ENCODE measurements around the gene ANO9. TPM values are rescaled to one million over a fixed set of nuclear protein-coding genes. Genes with fewer than 3 reads are reported as not detected.
A peak's percentile ranks its signal among the peaks of the same experiment; 100 is the strongest.

ANO9 gene
- total RNA-seq, 1 experiment from 2014 or later: 16.6 TPM

DNA sequence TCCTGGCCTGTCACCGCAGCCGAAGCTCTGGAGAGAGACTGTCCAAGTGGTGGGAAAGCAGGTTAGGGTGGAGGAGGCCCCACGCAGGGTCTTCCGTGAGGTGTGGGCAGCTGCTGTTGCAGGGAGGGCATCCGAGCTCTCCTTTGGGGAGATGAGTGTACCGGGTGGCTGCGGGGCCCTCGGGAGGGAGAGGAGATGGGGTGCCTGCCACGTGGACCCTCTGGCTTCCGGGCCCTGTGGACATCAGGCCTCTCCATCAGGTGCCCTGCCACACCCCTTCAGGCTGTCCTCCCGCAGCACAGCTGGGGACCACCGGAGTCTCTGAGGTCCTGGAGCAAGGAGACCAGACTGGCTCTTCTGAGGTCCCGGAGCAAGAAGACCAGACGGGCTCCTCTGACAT, 9.9 kb upstream of the ANO9 start:
- ATAC-seq (no peak), DNase-seq (no peak)
- Histone ChIP-seq H3K79me2 (ENCODE audit: low read length) (peaks cover 68% of the 10 kb centered on the region), H3K36me3 (ENCODE audit: low read depth, low read length) (0 out of 2 replicates have a peak, but pooled peaks cover 2% of the 10 kb centered on the region), H3K27me3 (ENCODE audit: low read length) (no peaks in the 10 kb centered on the region), H2AFZ (ENCODE audit: low read length) (no peak overlapping the region), H3K27ac (ENCODE audit: low read length) (no peak overlapping the region), H3K4me2 (ENCODE audit: low read length) (peak overlapping the region; percentile 98), H3F3A (ENCODE audit: low read length, unreplicated experiment) (no peaks in the 10 kb centered on the region), H3K4me1 (ENCODE audit: insufficient read depth, low read length) (peaks cover 20% of the 10 kb centered on the region), H3K9me3 (ENCODE audit: low read length) (no peaks in the 10 kb centered on the region), H3K9me2 (replicated peaks; ENCODE audit: low read length) (no peaks in the 10 kb centered on the region), H3K4me3 (ENCODE audit: low read length) (peak overlapping the region; percentile 79), H3K9ac (ENCODE audit: low read length) (peak overlapping the region; percentile 83; the same call in 1 of the 2 replicates), H4K20me1 (ENCODE audit: low read length) (peaks cover 4% of the 10 kb centered on the region; the same call in 1 of the 2 replicates)
- intact Hi-C loops (cut with micrococcal nuclease): loop anchor here (2.0 kb wide), 1 partner anchor 55 kb away; the partner anchor contains the start of gene RNH1
- POLR2A ChIA-PET (ENCODE audit: unreplicated experiment): no interaction called here
- no TSS peak for BruUV-seq (replicated peaks)
- CTCF ChIA-PET: no interaction called here
- TF ChIP-seq EZH2 (IDR thresholded peaks at IDR 0.05; ENCODE audit: low read length, unreplicated experiment) (no peak), EZH2phosphoT487 (IDR thresholded peaks at IDR 0.05; ENCODE audit: borderline replicate concordance, low read length) (no peak)
- TF ChIP-seq, protein P1, sequence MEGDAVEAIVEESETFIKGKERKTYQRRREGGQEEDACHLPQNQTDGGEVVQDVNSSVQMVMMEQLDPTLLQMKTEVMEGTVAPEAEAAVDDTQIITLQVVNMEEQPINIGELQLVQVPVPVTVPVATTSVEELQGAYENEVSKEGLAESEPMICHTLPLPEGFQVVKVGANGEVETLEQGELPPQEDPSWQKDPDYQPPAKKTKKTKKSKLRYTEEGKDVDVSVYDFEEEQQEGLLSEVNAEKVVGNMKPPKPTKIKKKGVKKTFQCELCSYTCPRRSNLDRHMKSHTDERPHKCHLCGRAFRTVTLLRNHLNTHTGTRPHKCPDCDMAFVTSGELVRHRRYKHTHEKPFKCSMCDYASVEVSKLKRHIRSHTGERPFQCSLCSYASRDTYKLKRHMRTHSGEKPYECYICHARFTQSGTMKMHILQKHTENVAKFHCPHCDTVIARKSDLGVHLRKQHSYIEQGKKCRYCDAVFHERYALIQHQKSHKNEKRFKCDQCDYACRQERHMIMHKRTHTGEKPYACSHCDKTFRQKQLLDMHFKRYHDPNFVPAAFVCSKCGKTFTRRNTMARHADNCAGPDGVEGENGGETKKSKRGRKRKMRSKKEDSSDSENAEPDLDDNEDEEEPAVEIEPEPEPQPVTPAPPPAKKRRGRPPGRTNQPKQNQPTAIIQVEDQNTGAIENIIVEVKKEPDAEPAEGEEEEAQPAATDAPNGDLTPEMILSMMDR (conservative IDR thresholded peaks at IDR 0.05; ENCODE audit: low read depth, low read length): no peak

DNA sequence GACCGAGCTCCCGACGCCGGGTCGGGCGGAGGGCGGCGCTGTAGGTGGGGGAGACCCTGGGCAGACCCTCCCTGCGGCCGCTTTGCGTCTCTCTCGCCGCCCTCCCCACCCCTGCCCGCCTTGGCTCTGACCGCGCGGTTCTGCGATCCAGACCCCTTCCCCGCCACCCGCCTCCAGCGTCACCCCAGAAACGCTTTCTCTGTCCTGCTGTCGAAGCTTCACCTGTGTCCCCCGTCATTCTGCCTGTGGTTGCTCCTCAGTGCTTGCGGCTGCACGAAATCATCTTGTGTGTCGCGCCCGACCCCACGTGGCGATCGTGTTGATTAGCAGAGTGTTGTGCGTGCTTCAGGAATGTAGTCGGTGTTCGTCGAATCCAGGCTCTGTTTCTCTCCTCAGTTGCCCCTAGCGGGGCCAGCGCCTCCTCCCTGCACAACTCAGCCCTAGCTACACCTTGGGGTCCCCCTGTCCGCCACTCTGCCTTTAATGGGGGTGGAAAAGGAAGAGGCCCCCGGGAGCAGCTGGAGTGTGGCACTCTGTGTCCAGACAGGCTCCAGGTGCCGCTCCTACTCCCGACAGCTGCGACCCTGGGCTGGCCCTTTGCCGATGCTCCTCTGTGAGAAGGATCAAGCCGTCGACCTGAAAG, 9.1 kb upstream of the ANO9 start:
- Histone ChIP-seq H3K4me2 (ENCODE audit: low read length) (peak overlapping the region; percentile 98), H3K4me1 (ENCODE audit: insufficient read depth, low read length) (peaks cover 20% of the 10 kb centered on the region), H3K27ac (ENCODE audit: low read length) (no peak overlapping the region), H4K20me1 (ENCODE audit: low read length) (peaks cover 4% of the 10 kb centered on the region; the same call in 1 of the 2 replicates), H3K4me3 (ENCODE audit: low read length) (peak overlapping the region; percentile 79), H3K9ac (ENCODE audit: low read length) (peak overlapping the region; percentile 83), H2AFZ (ENCODE audit: low read length) (peak overlapping the region; percentile 83), H3K36me3 (ENCODE audit: low read depth, low read length) (0 out of 2 replicates have a peak, but pooled peaks cover 2% of the 10 kb centered on the region), H3K9me3 (ENCODE audit: low read length) (no peaks in the 10 kb centered on the region), H3K27me3 (ENCODE audit: low read length) (no peaks in the 10 kb centered on the region), H3K9me2 (replicated peaks; ENCODE audit: low read length) (no peaks in the 10 kb centered on the region), H3K79me2 (ENCODE audit: low read length) (peaks cover 62% of the 10 kb centered on the region), H3F3A (ENCODE audit: low read length, unreplicated experiment) (no peaks in the 10 kb centered on the region)
- ChIA-PET CTCF (interaction anchor here (0.6 to 1.7 kb wide), 2 partner anchors 44 to 419 kb away, joined by 3 to 5 read pairs; no protein-coding TSS in a partner anchor), POLR2A (ENCODE audit: unreplicated experiment) (no interaction called here)
- intact Hi-C loops (cut with micrococcal nuclease): loop anchor here (2.0 kb wide), 1 partner anchor 56 kb away; the partner anchor contains the start of gene RNH1
- ATAC-seq (peak; percentile 39), DNase-seq (peak; percentile 55)
- TSS peak; percentile 31 for BruUV-seq (replicated peaks)
- TF ChIP-seq EZH2phosphoT487 (IDR thresholded peaks at IDR 0.05; ENCODE audit: borderline replicate concordance, low read length): no peak
- TF ChIP-seq, protein P1 (conservative IDR thresholded peaks at IDR 0.05; ENCODE audit: low read depth, low read length): peak; percentile 55
- TF ChIP-seq EZH2 (IDR thresholded peaks at IDR 0.05; ENCODE audit: low read length, unreplicated experiment): no peak
